GM12874 (cell line): ENCODE measurements around the gene TMEM223.
A peak's percentile ranks its signal among the peaks of the same experiment; 100 is the strongest.

ENCODE experiments used
- TF ChIP-seq, protein P1 (sequence below): IDR thresholded peaks from 2 replicates; pipeline ENCODE4 v1.5.1; 2011; ENCODE audit warnings: low read depth, mild to moderate bottlenecking, control low read depth, low read length, moderate library complexity; ENCODE audit not compliant: insufficient read depth

TMEM223 gene, protein sequence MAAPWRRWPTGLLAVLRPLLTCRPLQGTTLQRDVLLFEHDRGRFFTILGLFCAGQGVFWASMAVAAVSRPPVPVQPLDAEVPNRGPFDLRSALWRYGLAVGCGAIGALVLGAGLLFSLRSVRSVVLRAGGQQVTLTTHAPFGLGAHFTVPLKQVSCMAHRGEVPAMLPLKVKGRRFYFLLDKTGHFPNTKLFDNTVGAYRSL

DNA sequence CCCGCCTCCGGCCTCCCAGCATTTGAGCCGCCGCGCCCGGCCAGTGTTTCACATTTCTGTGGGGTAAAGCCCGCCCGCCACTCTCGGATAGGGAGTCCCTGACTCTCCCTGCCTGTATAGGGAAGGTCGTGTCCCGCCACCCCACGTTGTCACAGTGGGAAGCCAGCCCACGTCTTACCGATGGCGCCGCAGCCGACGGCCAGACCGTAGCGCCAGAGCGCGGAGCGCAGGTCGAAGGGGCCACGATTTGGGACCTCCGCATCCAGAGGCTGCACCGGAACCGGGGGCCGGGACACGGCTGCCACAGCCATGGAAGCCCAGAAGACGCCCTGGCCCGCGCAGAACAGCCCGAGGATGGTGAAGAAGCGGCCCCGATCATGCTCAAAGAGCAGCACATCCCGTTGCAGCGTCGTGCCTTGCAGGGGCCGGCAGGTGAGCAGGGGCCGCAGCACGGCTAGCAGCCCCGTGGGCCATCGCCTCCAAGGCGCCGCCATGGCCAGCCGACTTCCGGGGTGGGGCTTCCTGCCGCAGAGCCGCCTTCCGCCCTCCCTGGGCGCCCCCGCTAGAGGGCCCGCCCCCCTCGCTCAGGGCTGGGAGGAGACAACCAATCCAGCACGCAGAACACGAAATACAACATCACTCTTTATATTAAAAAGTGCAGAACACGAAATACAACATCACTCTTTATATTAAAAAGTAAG lies at the start of gene TMEM223:
Gene TMEM223, minus strand, starts transcription at position 506 of the 701 bp plus-strand sequence. Its CDS starts 12 bp downstream, at position 494.
- TF ChIP-seq, protein P1, sequence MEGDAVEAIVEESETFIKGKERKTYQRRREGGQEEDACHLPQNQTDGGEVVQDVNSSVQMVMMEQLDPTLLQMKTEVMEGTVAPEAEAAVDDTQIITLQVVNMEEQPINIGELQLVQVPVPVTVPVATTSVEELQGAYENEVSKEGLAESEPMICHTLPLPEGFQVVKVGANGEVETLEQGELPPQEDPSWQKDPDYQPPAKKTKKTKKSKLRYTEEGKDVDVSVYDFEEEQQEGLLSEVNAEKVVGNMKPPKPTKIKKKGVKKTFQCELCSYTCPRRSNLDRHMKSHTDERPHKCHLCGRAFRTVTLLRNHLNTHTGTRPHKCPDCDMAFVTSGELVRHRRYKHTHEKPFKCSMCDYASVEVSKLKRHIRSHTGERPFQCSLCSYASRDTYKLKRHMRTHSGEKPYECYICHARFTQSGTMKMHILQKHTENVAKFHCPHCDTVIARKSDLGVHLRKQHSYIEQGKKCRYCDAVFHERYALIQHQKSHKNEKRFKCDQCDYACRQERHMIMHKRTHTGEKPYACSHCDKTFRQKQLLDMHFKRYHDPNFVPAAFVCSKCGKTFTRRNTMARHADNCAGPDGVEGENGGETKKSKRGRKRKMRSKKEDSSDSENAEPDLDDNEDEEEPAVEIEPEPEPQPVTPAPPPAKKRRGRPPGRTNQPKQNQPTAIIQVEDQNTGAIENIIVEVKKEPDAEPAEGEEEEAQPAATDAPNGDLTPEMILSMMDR = peak; percentile 21; the same call in 1 of the 2 replicates

DNA sequence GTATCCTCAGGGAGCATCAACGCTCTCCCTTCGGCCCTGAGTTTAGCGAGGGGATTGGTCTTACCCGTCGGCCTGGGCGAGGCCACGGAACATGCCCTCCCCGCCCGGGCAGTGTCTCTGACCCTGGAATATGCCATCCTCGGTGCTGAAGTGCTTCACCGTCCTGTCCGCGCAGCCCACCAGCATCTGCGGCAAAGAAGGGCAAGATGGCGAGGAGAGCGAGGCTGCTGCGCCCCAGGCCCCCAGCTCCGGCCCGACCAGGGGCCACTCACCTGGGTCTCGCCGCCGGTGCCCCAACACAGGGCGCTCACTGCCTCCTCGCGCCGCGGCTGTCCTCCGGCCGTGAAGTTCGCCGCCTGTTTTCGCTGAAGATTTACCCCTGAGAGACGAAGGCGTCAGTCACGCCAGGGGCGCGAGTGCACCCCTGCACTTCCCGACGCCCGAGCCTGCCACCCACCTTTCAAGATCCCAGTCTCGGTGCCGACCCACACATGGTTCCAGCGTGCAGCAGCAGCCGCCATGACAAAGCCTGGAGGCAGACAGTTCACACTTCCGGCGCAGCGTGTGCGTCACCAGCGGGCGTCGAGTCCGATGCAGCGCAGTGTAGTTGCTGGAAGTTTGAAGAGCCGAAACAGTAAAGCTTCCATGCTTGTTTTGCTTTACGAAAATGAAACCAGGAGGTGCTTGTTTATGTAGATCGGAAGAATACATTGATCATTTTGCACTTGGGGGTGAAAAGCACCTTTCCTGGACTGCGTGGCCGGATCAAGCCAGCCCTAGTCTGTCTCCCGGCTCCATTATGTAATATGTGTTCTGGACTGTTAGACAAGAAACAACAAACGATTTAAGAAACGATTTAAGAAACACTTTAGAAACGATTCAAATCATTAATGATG lies 47.5 kb upstream of the TMEM223 start, which contains the start of gene WDR74:
Gene WDR74, minus strand, starts transcription at position 541 of the 896 bp plus-strand sequence. Its CDS starts 20 bp downstream, at position 521.
- TF ChIP-seq, protein P1 = no peak

DNA sequence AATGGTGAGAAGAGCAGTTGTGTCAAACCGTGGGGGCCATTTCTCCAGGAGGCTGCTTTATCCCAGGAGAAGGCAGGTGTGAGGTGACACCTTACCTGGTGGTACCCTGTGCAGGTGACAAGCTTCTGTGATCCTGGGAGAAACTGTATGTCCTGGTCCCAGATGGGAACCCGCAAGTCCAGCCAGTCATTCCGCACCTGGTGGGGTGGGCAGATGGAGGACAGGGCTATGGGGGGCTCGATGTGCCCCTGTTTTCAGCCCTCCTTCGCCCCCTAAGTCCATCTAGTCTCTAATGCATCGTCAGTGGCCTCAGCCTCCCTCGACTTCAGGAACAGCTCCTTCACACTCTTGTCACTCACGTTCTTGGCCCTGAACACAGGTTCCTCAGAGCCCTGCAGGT lies 43.5 kb upstream of the TMEM223 start:
- TF ChIP-seq, protein P1 = no peak

DNA sequence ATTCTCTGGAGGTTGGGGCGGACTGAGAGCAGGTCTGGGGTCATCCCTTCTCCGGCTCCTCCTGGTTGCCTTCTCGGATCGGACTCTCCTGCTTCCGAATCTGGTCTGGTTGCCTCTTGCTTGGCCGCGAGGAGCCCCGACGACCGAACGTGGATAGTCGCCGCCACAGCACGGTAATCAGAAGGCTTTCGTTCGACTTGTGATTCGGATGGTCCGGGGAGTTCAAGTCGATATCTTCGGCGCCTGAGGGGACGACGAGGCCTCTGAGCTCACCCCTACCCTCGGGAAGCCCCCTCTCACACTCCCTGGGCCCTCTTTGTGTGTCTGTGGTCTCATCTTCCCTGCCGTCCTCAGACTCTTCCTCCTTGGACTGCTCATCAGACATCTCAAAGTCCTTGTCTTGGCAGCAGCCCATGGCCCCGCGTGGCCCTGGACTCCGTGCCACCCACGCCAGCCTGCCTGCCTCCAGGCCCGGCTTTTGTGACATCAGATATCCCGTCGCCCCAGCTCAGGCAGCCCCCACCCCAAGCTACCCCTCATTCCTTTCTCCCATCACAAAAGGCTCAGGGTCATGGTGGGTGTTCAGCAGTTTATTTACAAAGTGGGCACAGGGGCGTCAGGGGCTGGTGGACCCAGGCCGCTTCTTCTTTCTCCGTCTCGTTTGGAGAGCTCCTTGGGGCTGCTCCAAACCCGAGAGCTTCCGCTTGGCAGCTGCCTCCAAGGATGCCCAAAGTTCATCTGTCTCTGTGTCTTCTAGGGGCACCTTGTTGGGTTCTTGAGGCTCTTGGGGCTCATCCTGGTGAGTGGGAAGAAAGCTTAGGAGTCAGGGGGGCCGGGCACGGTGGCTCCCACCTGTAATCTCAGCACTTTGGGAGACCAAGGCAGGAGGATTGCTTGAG lies 40.8 kb upstream of the TMEM223 start, which contains the start of gene TEX54:
Gene TEX54, minus strand, starts transcription at position 506 of the 899 bp plus-strand sequence.
- TF ChIP-seq, protein P1 = no peak

DNA sequence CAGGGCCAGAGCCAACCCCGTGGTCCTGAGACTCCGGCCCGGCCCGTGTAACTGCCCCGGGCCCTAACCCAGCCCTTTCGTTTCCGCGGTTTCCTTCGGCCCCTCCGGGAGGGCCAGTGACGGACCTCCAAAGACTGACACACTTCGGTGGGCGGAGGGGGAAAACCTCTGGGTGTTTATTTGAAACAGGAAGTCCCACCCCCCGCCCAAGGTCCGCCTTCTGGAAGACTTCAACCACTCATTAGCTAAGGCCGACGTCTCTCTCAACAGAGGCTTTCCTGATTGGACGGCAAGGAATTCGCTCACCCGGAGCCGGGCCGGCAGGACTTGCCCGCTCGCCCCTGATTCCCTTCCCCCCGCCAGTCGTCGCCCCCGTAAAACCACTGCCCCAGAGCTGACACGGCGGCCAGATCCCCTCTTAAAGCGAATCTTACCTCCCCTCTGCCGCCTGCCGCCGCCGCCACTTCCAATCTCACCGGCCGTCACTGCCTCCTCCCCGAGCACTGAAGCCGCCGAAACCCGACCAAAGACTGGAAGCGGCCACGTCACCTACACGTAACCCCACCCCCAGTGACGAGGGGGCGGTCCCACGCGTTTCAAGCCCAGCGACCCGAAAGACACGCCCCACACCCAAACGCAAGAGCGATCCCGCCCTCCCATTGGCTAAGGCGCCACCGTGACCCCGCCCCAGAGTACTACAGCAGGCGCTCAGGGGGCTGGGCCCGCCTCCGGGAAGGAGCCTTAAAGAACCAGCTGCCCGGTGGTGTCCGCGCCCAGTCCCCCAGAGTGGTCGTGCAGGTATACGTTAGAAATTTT lies 39.9 kb upstream of the TMEM223 start, which contains the start of gene STX5:
Gene STX5, minus strand, starts transcription at position 532 of the 816 bp plus-strand sequence. CDS start 808 bp downstream, outside the sequence.
- TF ChIP-seq, protein P1 = no peak

DNA sequence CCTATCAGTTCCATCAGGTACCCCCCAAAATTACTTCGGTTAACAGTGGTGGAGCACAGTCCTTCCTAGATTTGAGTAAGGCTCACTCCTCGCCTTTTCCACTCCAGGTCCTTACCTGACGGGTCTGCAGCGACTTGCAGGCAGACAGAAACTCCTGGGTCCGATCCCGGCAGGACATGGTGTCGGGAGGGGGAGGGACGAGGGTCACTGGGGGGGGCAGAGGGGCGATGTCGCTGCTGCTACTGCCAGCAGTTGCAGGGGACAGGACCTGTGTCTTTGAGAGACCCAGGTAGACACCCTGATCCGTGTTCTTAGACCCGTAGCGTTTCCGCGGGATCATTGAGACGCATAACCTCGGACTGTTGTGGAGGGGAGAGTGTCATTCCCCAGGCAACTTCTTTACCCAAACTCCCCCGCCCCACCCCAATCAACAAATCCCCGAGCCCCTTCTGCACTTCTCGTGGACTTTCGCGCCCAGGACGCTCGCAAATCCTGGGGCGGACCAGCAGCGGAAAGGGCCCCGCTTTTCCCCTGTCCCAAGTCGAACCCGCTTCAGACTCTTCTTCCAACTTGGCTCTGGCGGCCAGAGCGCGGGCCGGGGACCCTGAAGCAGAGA lies 39.2 kb upstream of the TMEM223 start:
- TF ChIP-seq, protein P1 = no peak
